Measurements from ENCODE around the gene LY6G6C.

DNA sequence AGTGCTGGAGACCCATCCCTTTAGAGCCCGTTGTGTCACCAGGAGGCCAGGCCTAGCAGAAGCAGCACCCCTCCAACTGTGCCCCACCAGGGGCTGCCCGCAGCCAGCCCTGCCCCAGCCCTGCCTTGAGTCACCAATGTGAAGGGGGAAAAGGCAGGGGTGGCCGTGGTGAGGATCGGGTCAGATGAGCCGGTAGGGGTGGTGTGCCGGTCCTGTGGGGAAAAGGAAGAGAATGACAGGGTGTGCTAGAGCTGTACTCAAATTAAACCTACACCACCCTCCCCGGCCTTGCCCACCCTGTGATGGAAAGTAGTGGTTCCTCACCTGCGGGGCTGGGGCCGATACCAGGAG, 44.0 kb upstream of the LY6G6C start:
- TF ChIP-seq, protein P1, sequence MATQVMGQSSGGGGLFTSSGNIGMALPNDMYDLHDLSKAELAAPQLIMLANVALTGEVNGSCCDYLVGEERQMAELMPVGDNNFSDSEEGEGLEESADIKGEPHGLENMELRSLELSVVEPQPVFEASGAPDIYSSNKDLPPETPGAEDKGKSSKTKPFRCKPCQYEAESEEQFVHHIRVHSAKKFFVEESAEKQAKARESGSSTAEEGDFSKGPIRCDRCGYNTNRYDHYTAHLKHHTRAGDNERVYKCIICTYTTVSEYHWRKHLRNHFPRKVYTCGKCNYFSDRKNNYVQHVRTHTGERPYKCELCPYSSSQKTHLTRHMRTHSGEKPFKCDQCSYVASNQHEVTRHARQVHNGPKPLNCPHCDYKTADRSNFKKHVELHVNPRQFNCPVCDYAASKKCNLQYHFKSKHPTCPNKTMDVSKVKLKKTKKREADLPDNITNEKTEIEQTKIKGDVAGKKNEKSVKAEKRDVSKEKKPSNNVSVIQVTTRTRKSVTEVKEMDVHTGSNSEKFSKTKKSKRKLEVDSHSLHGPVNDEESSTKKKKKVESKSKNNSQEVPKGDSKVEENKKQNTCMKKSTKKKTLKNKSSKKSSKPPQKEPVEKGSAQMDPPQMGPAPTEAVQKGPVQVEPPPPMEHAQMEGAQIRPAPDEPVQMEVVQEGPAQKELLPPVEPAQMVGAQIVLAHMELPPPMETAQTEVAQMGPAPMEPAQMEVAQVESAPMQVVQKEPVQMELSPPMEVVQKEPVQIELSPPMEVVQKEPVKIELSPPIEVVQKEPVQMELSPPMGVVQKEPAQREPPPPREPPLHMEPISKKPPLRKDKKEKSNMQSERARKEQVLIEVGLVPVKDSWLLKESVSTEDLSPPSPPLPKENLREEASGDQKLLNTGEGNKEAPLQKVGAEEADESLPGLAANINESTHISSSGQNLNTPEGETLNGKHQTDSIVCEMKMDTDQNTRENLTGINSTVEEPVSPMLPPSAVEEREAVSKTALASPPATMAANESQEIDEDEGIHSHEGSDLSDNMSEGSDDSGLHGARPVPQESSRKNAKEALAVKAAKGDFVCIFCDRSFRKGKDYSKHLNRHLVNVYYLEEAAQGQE (IDR thresholded peaks at IDR 0.05; ENCODE audit: low read depth): no peak
- TF ChIP-seq FOXM1 (IDR thresholded peaks at IDR 0.05; ENCODE audit: borderline replicate concordance, low read depth): no peak
- TF ChIP-seq, protein P2, sequence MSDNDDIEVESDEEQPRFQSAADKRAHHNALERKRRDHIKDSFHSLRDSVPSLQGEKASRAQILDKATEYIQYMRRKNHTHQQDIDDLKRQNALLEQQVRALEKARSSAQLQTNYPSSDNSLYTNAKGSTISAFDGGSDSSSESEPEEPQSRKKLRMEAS (IDR thresholded peaks at IDR 0.05): no peak
- no peak for TF ChIP-seq EP300 (IDR thresholded peaks at IDR 0.05; ENCODE audit: borderline replicate concordance)
- TF ChIP-seq TEAD4 (IDR thresholded peaks at IDR 0.05): no peak
- TF ChIP-seq, protein P3, sequence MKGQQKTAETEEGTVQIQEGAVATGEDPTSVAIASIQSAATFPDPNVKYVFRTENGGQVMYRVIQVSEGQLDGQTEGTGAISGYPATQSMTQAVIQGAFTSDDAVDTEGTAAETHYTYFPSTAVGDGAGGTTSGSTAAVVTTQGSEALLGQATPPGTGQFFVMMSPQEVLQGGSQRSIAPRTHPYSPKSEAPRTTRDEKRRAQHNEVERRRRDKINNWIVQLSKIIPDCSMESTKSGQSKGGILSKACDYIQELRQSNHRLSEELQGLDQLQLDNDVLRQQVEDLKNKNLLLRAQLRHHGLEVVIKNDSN (IDR thresholded peaks at IDR 0.05): no peak
- TF ChIP-seq NFIC (IDR thresholded peaks at IDR 0.05): no peak
- no peak for TF ChIP-seq TAF1 (IDR thresholded peaks at IDR 0.05; ENCODE audit: low read depth)
